Endodermal cell (in vitro differentiated cells): ENCODE measurements around the gene SEMA4G. TPM values are rescaled to one million over a fixed set of nuclear protein-coding genes. Genes with fewer than 3 reads are reported as not detected.

Experiments
- DNase-seq: peaks from one replicate; pipeline ENCODE4 v3.0.0-alpha.2; 2017
- H3K27ac ChIP-seq: 2 replicates; pipeline ENCODE4 v1.5.1; 2013; ENCODE audit warnings: mild to moderate bottlenecking, low read depth, low read length, moderate library complexity
- H3K27me3 ChIP-seq: 2 replicates; pipeline ENCODE4 v1.6.1; 2013; ENCODE audit warnings: mild to moderate bottlenecking, low read length, moderate library complexity; ENCODE audit not compliant: insufficient read depth, control insufficient read depth, poor library complexity, severe bottlenecking
- H3K36me3 ChIP-seq: 2 replicates; pipeline ENCODE4 v1.7.0; 2013; ENCODE audit warnings: mild to moderate bottlenecking, low read length, moderate library complexity; ENCODE audit not compliant: control insufficient read depth, insufficient read depth
- H3K4me1 ChIP-seq: one replicate; pipeline ENCODE4 v1.7.0; 2013; ENCODE audit warnings: low read length; ENCODE audit not compliant: control insufficient read depth, insufficient read depth
- H3K4me3 ChIP-seq: 2 replicates; pipeline ENCODE4 v1.5.1; 2013; ENCODE audit warnings: mild to moderate bottlenecking, low read length, moderate library complexity
- H3K9ac ChIP-seq: 2 replicates; pipeline ENCODE4 v1.6.1; 2013; ENCODE audit warnings: mild to moderate bottlenecking, low read length, moderate library complexity; ENCODE audit not compliant: poor library complexity, severe bottlenecking; ENCODE audit errors: extremely low read depth
- H3K9me3 ChIP-seq: 2 replicates; pipeline ENCODE4 v1.6.1; 2013; ENCODE audit warnings: mild to moderate bottlenecking, low read length, moderate library complexity; ENCODE audit not compliant: control insufficient read depth
- H3K27ac Mint-ChIP-seq: 2 replicates; pipeline ENCODE4 v1.8.0; 2020; ENCODE audit warnings: mixed read lengths
- H3K27me3 Mint-ChIP-seq: 2 replicates; pipeline ENCODE4 v1.8.0; 2021; ENCODE audit warnings: mild to moderate bottlenecking, mixed read lengths; ENCODE audit not compliant: insufficient read depth
- H3K36me3 Mint-ChIP-seq: 2 replicates; pipeline ENCODE4 v1.8.0; 2020; ENCODE audit warnings: low read depth, mixed read lengths
- H3K4me1 Mint-ChIP-seq: 2 replicates; pipeline ENCODE4 v1.8.0; 2020; ENCODE audit warnings: mixed read lengths
- H3K4me3 Mint-ChIP-seq: 2 replicates; pipeline ENCODE4 v1.8.0; 2020; ENCODE audit warnings: mild to moderate bottlenecking, moderate library complexity, mixed read lengths
- H3K9me3 Mint-ChIP-seq: 2 replicates; pipeline ENCODE4 v1.8.0; 2020; ENCODE audit warnings: mild to moderate bottlenecking, mixed read lengths
- CTCF ChIP-seq: fragments of 200-600 bp; sonication (generic); conservative IDR thresholded peaks from 2 replicates; pipeline ENCODE4 v1.5.0; 2021; ENCODE audit warnings: antibody characterized with exemption, mild to moderate bottlenecking
- WGBS, 2 experiments: methylation state at CpG; one replicate each; pipeline versions ENCODE4 v1.1.5 to v1.1.7; 2013; ENCODE audit warnings: missing lambda C conversion rate in 2 of 2, mixed read lengths in 1 of 2; ENCODE audit not compliant: insufficient coverage in 1 of 2, insufficient read length in 1 of 2; 5-methylcytosine and 5-hydroxymethylcytosine counted together
- total RNA-seq, 2 donors: library from RNA; stranded (reverse); fragmentation: NEBNext Ultra II Directional in 1 of 2; extraction: Animal tissue kit (Norgen Biotek cat#: 25700) in 1 of 2; gene quantifications; 2 replicates in 1 of 2; 3 replicates in 1 of 2; pipeline ENCODE4 v1.2.1, GENCODE V29; 2021

Gene SEMA4G
- total RNA-seq, 2 donors from 2014 or later, result 20.1 to 36.6 TPM

GRCh38 chr10:100927266-100927665 lies 42.0 kb upstream of the SEMA4G start:
- H3K27me3 ChIP-seq, result no peaks in the 10 kb centered on the region
- H3K4me1 ChIP-seq, result no peaks in the 10 kb centered on the region
- no peak overlapping the region for H3K27ac ChIP-seq
- no peaks in the 10 kb centered on the region for H3K9me3 ChIP-seq
- Mint-ChIP-seq H3K4me1 (peaks cover 2% of the 10 kb centered on the region), H3K9me3 (no peaks in the 10 kb centered on the region), H3K27me3 (no peaks in the 10 kb centered on the region), H3K36me3 (peaks cover 65% of the 10 kb centered on the region), H3K4me3 (no peak overlapping the region), H3K27ac (peak overlapping the region; percentile 41)
- peaks cover 89% of the 10 kb centered on the region for H3K36me3 ChIP-seq
- TF ChIP-seq CTCF, result no peak
- H3K9ac ChIP-seq, result no peak overlapping the region
- DNase-seq, result no peak
- H3K4me3 ChIP-seq, result no peak overlapping the region
- WGBS, 2 experiments, result 100% methylated on average over 4 of the region's 5 CpGs

GRCh38 chr10:100928039-100928438 lies 41.3 kb upstream of the SEMA4G start:
- Mint-ChIP-seq H3K9me3 (no peaks in the 10 kb centered on the region), H3K36me3 (peaks cover 68% of the 10 kb centered on the region), H3K27me3 (no peaks in the 10 kb centered on the region), H3K27ac (no peak overlapping the region), H3K4me1 (peaks cover 2% of the 10 kb centered on the region), H3K4me3 (no peak overlapping the region)
- Histone ChIP-seq H3K27me3 (no peaks in the 10 kb centered on the region), H3K27ac (no peak overlapping the region), H3K4me3 (no peak overlapping the region), H3K36me3 (peaks cover 89% of the 10 kb centered on the region), H3K4me1 (no peaks in the 10 kb centered on the region), H3K9ac (no peak overlapping the region), H3K9me3 (no peaks in the 10 kb centered on the region)
- TF ChIP-seq CTCF, result no peak
- no peak for DNase-seq
- WGBS, 2 experiments, result no CpG with 5 or more reads among the region's 1 CpG

- H3K9ac ChIP-seq, result no peak overlapping the region
- peak; percentile 39 for TF ChIP-seq CTCF
- Mint-ChIP-seq H3K27me3 (no peaks in the 10 kb centered on the region), H3K4me1 (peaks cover 2% of the 10 kb centered on the region), H3K36me3 (peaks cover 62% of the 10 kb centered on the region), H3K27ac (no peak overlapping the region), H3K4me3 (no peak overlapping the region), H3K9me3 (no peaks in the 10 kb centered on the region)
- H3K9me3 ChIP-seq, result no peaks in the 10 kb centered on the region
- H3K4me3 ChIP-seq, result no peak overlapping the region
- H3K4me1 ChIP-seq, result no peaks in the 10 kb centered on the region
- no peaks in the 10 kb centered on the region for H3K27me3 ChIP-seq
- no peak for DNase-seq
- H3K36me3 ChIP-seq, result peaks cover 76% of the 10 kb centered on the region
- H3K27ac ChIP-seq, result no peak overlapping the region
These were observed 38.9 kb upstream of the SEMA4G start for GRCh38 chr10:100930368-100930767.
